Psoas muscle (tissue), 8 donors: ENCODE data around the gene KRT83. TPM values are rescaled to one million over a fixed set of nuclear protein-coding genes. Genes with fewer than 3 reads are reported as not detected.

Experiments
- ATAC-seq, 4 donors: fragments of 200-7000 bp; cut with Tn5 transposase; one replicate each; pipeline ENCODE4 v1.9.1; 2020; ENCODE audit warnings: moderate library complexity in 3 of 4, mild to moderate bottlenecking in 2 of 4
- DNase-seq, 2 donors: peaks; one replicate each; pipeline ENCODE4 v3.0.0-alpha.2; 2020
- H3K27ac ChIP-seq: fragments of 200-600 bp; one replicate; pipeline ENCODE4 v1.8.0; 2022
- H3K27me3 ChIP-seq, 3 donors: fragments of 200-600 bp in 1 of 3; one replicate each; pipeline versions ENCODE4 v1.6.1 to v1.8.0; 2013 to 2022; ENCODE audit warnings: low read length in 2 of 3, mild to moderate bottlenecking in 2 of 3, moderate library complexity in 1 of 3; ENCODE audit not compliant: insufficient read depth in 3 of 3
- H3K36me3 ChIP-seq, 2 donors: fragments of 200-600 bp in 1 of 2; one replicate each; pipeline versions ENCODE4 v1.6.1 to v1.8.0; 2013 to 2022; ENCODE audit warnings: low read depth in 1 of 2, mild to moderate bottlenecking in 1 of 2, moderate library complexity in 1 of 2; ENCODE audit not compliant: insufficient read depth in 1 of 2
- H3K4me1 ChIP-seq: fragments of 200-600 bp; one replicate; pipeline ENCODE4 v1.8.0; 2022
- H3K4me3 ChIP-seq: fragments of 200-600 bp; one replicate; pipeline ENCODE4 v1.8.0; 2022; ENCODE audit warnings: mild to moderate bottlenecking
- H3K9me3 ChIP-seq: fragments of 200-600 bp; one replicate; pipeline ENCODE4 v1.8.0; 2022
- CTCF ChIP-seq: fragments of 200-600 bp; IDR thresholded peaks from one replicate; pipeline ENCODE4 v1.8.0; 2022; ENCODE audit warnings: antibody characterized with exemption
- WGBS, 3 donors: extraction: QIAGEN DNeasy Blood & Tissue Kit; methylation state at CpG; one replicate each; pipeline versions ENCODE4 v1.1.6 to v1.1.7; 2013; 5-methylcytosine and 5-hydroxymethylcytosine counted together
- intact Hi-C, 2 donors: fragments of 100-400 bp; cut with DNase I; formaldehyde crosslinking; loops; one replicate each; pipeline versions ENCODE4 v1.11.0 to v1.14.2; 2022
- polyA plus RNA-seq, 3 donors: library from polyadenylated mRNA; stranded (reverse); fragments of 200-250 nt; gene quantifications; one replicate each; pipeline ENCODE4 v1.2.3, GENCODE V29; 2013
- total RNA-seq, 4 donors: library from RNA; stranded (reverse); fragmentation: NEBNext Ultra II Directional in 2 of 4; extraction: Animal tissue kit (Norgen Biotek cat#: 25700) in 2 of 4; gene quantifications; one replicate each; pipeline versions ENCODE4 v1.2.1 to v1.2.4, GENCODE V29; 2021 to 2023
- donor health status: healthy with polysubstance abuse.
- donor health status: DM: no; HTN: no; CAD: no; lungs with moderate emphysema.
- donor health status: Bipolar disorder and iron deficiency.
- donor health status: healthy.
- donor health status: DM: yes; HTN: yes; CAD: no.
- donor health status: DM: no; HTN: no; CAD: no.
- donor health status: DM: no; HTN: no; CAD: no.
- donor health status: DM: yes; HTN: yes; CAD: no.

KRT83 gene
- total and polyA plus RNA-seq, 7 donors, result not detected

- ATAC-seq (no peak), DNase-seq (no peak)
- Histone ChIP-seq H3K4me3 (no peak overlapping the region), H3K27ac (no peak overlapping the region), H3K36me3 (no peaks in the 10 kb centered on the region), H3K27me3 (peaks cover 0 to 13% (median 5%) of the 10 kb centered on the region in 3 donors), H3K9me3 (no peaks in the 10 kb centered on the region), H3K4me1 (no peaks in the 10 kb centered on the region)
- no peak for TF ChIP-seq CTCF
- WGBS, 3 donors, result 66 to 86% (median 71%) methylated on average over 2 of the region's 2 CpGs
- intact Hi-C loops, result no loop called here
Observed at GRCh38 chr12:52343550-52343949, 22.4 kb upstream of the KRT83 start.

- H3K4me3 ChIP-seq, result no peak overlapping the region
- no peak for DNase-seq
- no peaks in the 10 kb centered on the region for H3K36me3 ChIP-seq
- no peaks in the 10 kb centered on the region for H3K4me1 ChIP-seq
- H3K27ac ChIP-seq, result no peak overlapping the region
- H3K9me3 ChIP-seq, result no peaks in the 10 kb centered on the region
- intact Hi-C loops, result no loop called here
- 60 to 80% (median 65%) methylated on average over 2 of the region's 2 CpGs for WGBS, 3 donors
- H3K27me3 ChIP-seq, result peaks cover 0 to 14% (median 9%) of the 10 kb centered on the region in 3 donors
- no peak for ATAC-seq
- no peak for TF ChIP-seq CTCF
Observed at GRCh38 chr12:52342781-52343490, 21.7 kb upstream of the KRT83 start.

DNA sequence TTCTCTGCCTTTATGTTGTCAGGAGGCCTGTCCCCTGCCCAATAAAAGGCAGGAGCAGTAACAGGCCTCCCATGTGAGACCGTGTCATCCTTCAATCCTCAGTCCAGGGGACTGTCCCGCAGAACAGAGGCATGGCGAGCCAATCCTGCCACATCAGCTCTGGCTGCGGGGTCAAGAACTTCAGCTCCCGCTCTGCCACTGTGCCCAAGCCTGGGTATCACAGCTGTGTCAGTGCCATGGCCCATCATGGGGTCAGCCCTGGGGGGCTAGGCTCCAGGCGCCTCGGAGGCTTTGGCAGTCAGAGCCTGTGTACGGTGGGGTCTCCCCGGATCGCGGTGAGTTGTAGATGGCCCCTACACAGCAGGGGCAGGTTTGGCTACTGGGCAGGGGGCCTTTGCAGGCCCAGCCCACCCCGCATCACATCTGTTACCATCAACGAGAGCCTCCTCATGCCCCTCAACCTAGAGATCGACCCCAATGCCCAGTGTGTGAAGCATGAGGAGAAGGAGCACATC is 19.9 kb upstream of the KRT83 start:
- no peak for TF ChIP-seq CTCF
- H3K9me3 ChIP-seq, result peaks cover 6% of the 10 kb centered on the region
- intact Hi-C loops, result no loop called here
- H3K4me1 ChIP-seq, result no peaks in the 10 kb centered on the region
- ATAC-seq (no peak), DNase-seq (no peak)
- 92 to 95% (median 93%) methylated on average over 14 of the region's 14 CpGs for WGBS, 3 donors
- H3K27ac ChIP-seq, result no peak overlapping the region
- no peaks in the 10 kb centered on the region for H3K36me3 ChIP-seq
- H3K4me3 ChIP-seq, result no peak overlapping the region
- peaks cover 0 to 14% (median 9%) of the 10 kb centered on the region in 3 donors for H3K27me3 ChIP-seq

DNA sequence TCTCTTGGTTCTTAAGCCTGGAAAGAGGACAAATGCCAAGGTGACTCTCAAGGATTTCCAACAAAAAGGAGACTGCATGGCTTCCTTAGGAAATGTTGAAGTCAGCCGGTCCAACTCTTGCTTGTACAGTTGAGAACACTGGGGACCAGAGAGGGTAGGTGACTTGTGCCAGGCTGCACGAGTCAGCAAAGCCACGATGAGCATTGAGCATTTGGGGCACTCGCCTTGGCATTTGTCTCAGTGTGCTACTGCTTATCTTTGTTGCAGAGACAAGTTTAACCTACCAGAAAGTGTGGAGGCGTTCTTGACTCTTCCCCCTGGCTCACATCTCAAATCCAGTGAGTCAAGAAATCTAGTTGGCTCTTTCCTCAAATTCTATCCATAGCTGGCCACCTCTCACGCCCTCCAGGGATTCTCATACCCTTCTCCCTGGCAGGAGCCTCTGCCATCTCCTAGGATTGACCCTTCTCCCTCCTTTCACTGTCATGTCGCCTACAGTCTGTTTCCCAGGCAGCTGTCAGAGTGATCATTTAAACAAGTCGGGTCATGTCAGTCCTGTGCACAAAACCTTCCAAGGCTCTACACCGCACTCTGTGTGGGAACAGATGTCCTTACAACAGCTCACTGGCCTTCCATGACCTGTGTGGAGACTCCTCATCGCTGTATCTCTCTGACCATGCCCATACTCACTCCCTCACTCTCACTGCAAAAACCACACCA is 17.2 kb upstream of the KRT83 start:
- Histone ChIP-seq H3K27me3 (peaks cover 0 to 24% (median 9%) of the 10 kb centered on the region in 3 donors), H3K9me3 (peaks cover 11% of the 10 kb centered on the region), H3K4me1 (no peaks in the 10 kb centered on the region), H3K27ac (no peak overlapping the region), H3K4me3 (no peak overlapping the region), H3K36me3 (no peaks in the 10 kb centered on the region)
- intact Hi-C loops, result no loop called here
- no peak for TF ChIP-seq CTCF
- no peak for ATAC-seq
- no peak for DNase-seq
- WGBS, 3 donors, result 54 to 60% (median 56%) methylated on average over 10 of the region's 10 CpGs
